ENCODE measurements around the gene PPP1R2B.
A peak's percentile ranks its signal among the peaks of the same experiment; 100 is the strongest.

Gene PPP1R2B

GRCh38 chr5:156850206-156850751 is at the start of gene PPP1R2B:
PPP1R2B (plus strand) TSS chr5:156850295; CDS start chr5:156850563, 268 bp downstream.
- no peaks in the 10 kb centered on the region for H3K4me1 Mint-ChIP-seq (ENCODE audit: low read depth)
- H3K27ac Mint-ChIP-seq = no peak within 1 kb of the TSS

GRCh38 chr5:156800929-156801328 is 49.2 kb upstream of the PPP1R2B start:
- H3K27me3 Mint-ChIP-seq = peaks cover 4% of the 10 kb centered on the region
- no peaks in the 10 kb centered on the region for H3K9me3 Mint-ChIP-seq
- H3K4me3 Mint-ChIP-seq = no peak overlapping the region
- H3K36me3 Mint-ChIP-seq (ENCODE audit: low read depth) = no peaks in the 10 kb centered on the region
- no peaks in the 10 kb centered on the region for H3K4me1 Mint-ChIP-seq (ENCODE audit: low read depth)
- no peak overlapping the region for H3K27ac Mint-ChIP-seq

More at GRCh38 chr5:156850206-156850751, at the start of gene PPP1R2B:
- Mint-ChIP-seq H3K9me3 (peaks cover 29% of the 10 kb centered on the region), H3K36me3 (ENCODE audit: low read depth) (peaks cover 14% of the 10 kb centered on the region), H3K27me3 (peaks cover 25% of the 10 kb centered on the region), H3K4me3 (no peak within 1 kb of the TSS)

GRCh38 chr5:156802501-156802900 is 47.6 kb upstream of the PPP1R2B start:
- Mint-ChIP-seq H3K9me3 (no peaks in the 10 kb centered on the region), H3K4me1 (ENCODE audit: low read depth) (no peaks in the 10 kb centered on the region), H3K36me3 (ENCODE audit: low read depth) (no peaks in the 10 kb centered on the region), H3K4me3 (no peak overlapping the region), H3K27me3 (peaks cover 4% of the 10 kb centered on the region), H3K27ac (no peak overlapping the region)

GRCh38 chr5:156803404-156803803 is 46.7 kb upstream of the PPP1R2B start:
- Mint-ChIP-seq H3K4me1 (ENCODE audit: low read depth) (no peaks in the 10 kb centered on the region), H3K4me3 (no peak overlapping the region), H3K9me3 (no peaks in the 10 kb centered on the region), H3K36me3 (ENCODE audit: low read depth) (no peaks in the 10 kb centered on the region), H3K27ac (no peak overlapping the region), H3K27me3 (peaks cover 4% of the 10 kb centered on the region)

GRCh38 chr5:156812959-156813358 is 37.1 kb upstream of the PPP1R2B start:
- no peaks in the 10 kb centered on the region for H3K9me3 Mint-ChIP-seq
- no peak overlapping the region for H3K4me3 Mint-ChIP-seq
- H3K4me1 Mint-ChIP-seq (ENCODE audit: low read depth) = no peaks in the 10 kb centered on the region
- no peak overlapping the region for H3K27ac Mint-ChIP-seq
- H3K36me3 Mint-ChIP-seq (ENCODE audit: low read depth) = no peaks in the 10 kb centered on the region
- no peaks in the 10 kb centered on the region for H3K27me3 Mint-ChIP-seq

- H3K4me1 Mint-ChIP-seq (ENCODE audit: low read depth) = no peaks in the 10 kb centered on the region
- no peak overlapping the region for H3K4me3 Mint-ChIP-seq
- no peak overlapping the region for H3K27ac Mint-ChIP-seq
- no peaks in the 10 kb centered on the region for H3K27me3 Mint-ChIP-seq
- H3K9me3 Mint-ChIP-seq = no peaks in the 10 kb centered on the region
- no peaks in the 10 kb centered on the region for H3K36me3 Mint-ChIP-seq (ENCODE audit: low read depth)
These were observed 34.0 kb upstream of the PPP1R2B start for GRCh38 chr5:156815988-156816599.

GRCh38 chr5:156819537-156819936 is 30.6 kb upstream of the PPP1R2B start:
- no peaks in the 10 kb centered on the region for H3K4me1 Mint-ChIP-seq (ENCODE audit: low read depth)
- H3K27ac Mint-ChIP-seq = no peak overlapping the region
- no peak overlapping the region for H3K4me3 Mint-ChIP-seq
- no peaks in the 10 kb centered on the region for H3K36me3 Mint-ChIP-seq (ENCODE audit: low read depth)
- peaks cover 5% of the 10 kb centered on the region for H3K27me3 Mint-ChIP-seq
- no peaks in the 10 kb centered on the region for H3K9me3 Mint-ChIP-seq

GRCh38 chr5:156819967-156820581 is 30.0 kb upstream of the PPP1R2B start:
- peaks cover 5% of the 10 kb centered on the region for H3K27me3 Mint-ChIP-seq
- no peaks in the 10 kb centered on the region for H3K9me3 Mint-ChIP-seq
- H3K36me3 Mint-ChIP-seq (ENCODE audit: low read depth) = no peaks in the 10 kb centered on the region

GRCh38 chr5:156824241-156824640 is 25.9 kb upstream of the PPP1R2B start:
- Mint-ChIP-seq H3K4me1 (ENCODE audit: low read depth) (no peaks in the 10 kb centered on the region), H3K27me3 (peaks cover 11% of the 10 kb centered on the region), H3K36me3 (ENCODE audit: low read depth) (no peaks in the 10 kb centered on the region), H3K9me3 (no peaks in the 10 kb centered on the region), H3K4me3 (no peak overlapping the region), H3K27ac (no peak overlapping the region)

More at GRCh38 chr5:156819967-156820581, 30.0 kb upstream of the PPP1R2B start:
- Mint-ChIP-seq H3K4me3 (no peak overlapping the region), H3K4me1 (ENCODE audit: low read depth) (no peaks in the 10 kb centered on the region), H3K27ac (no peak overlapping the region)

GRCh38 chr5:156824800-156825199 is 25.3 kb upstream of the PPP1R2B start:
- no peak overlapping the region for H3K27ac Mint-ChIP-seq
- H3K36me3 Mint-ChIP-seq (ENCODE audit: low read depth) = no peaks in the 10 kb centered on the region
- H3K4me1 Mint-ChIP-seq (ENCODE audit: low read depth) = no peaks in the 10 kb centered on the region
- H3K9me3 Mint-ChIP-seq = no peaks in the 10 kb centered on the region
- H3K4me3 Mint-ChIP-seq = no peak overlapping the region
- H3K27me3 Mint-ChIP-seq = peaks cover 11% of the 10 kb centered on the region

- no peak overlapping the region for H3K27ac Mint-ChIP-seq
- no peaks in the 10 kb centered on the region for H3K36me3 Mint-ChIP-seq (ENCODE audit: low read depth)
- peaks cover 11% of the 10 kb centered on the region for H3K27me3 Mint-ChIP-seq
- H3K9me3 Mint-ChIP-seq = no peaks in the 10 kb centered on the region
- no peak overlapping the region for H3K4me3 Mint-ChIP-seq
- no peaks in the 10 kb centered on the region for H3K4me1 Mint-ChIP-seq (ENCODE audit: low read depth)
These were observed 24.4 kb upstream of the PPP1R2B start for GRCh38 chr5:156825688-156826087.

GRCh38 chr5:156826150-156826549 is 23.9 kb upstream of the PPP1R2B start:
- Mint-ChIP-seq H3K27ac (no peak overlapping the region), H3K9me3 (no peaks in the 10 kb centered on the region), H3K4me1 (ENCODE audit: low read depth) (no peaks in the 10 kb centered on the region), H3K4me3 (no peak overlapping the region), H3K36me3 (ENCODE audit: low read depth) (no peaks in the 10 kb centered on the region), H3K27me3 (peaks cover 11% of the 10 kb centered on the region)

GRCh38 chr5:156834916-156835315 is 15.2 kb upstream of the PPP1R2B start:
- Mint-ChIP-seq H3K27ac (peak overlapping the region; percentile 9), H3K27me3 (no peaks in the 10 kb centered on the region), H3K4me1 (ENCODE audit: low read depth) (peaks cover 4% of the 10 kb centered on the region), H3K36me3 (ENCODE audit: low read depth) (no peaks in the 10 kb centered on the region), H3K9me3 (no peaks in the 10 kb centered on the region), H3K4me3 (no peak overlapping the region)

GRCh38 chr5:156835905-156836304 is 14.2 kb upstream of the PPP1R2B start:
- peaks cover 4% of the 10 kb centered on the region for H3K4me1 Mint-ChIP-seq (ENCODE audit: low read depth)
- no peak overlapping the region for H3K4me3 Mint-ChIP-seq
- H3K27ac Mint-ChIP-seq = no peak overlapping the region
- H3K36me3 Mint-ChIP-seq (ENCODE audit: low read depth) = no peaks in the 10 kb centered on the region
- no peaks in the 10 kb centered on the region for H3K27me3 Mint-ChIP-seq
- no peaks in the 10 kb centered on the region for H3K9me3 Mint-ChIP-seq

- no peak overlapping the region for H3K4me3 Mint-ChIP-seq
- no peaks in the 10 kb centered on the region for H3K9me3 Mint-ChIP-seq
- peaks cover 4% of the 10 kb centered on the region for H3K4me1 Mint-ChIP-seq (ENCODE audit: low read depth)
- H3K27ac Mint-ChIP-seq = no peak overlapping the region
- no peaks in the 10 kb centered on the region for H3K36me3 Mint-ChIP-seq (ENCODE audit: low read depth)
- no peaks in the 10 kb centered on the region for H3K27me3 Mint-ChIP-seq
These were observed 13.2 kb upstream of the PPP1R2B start for GRCh38 chr5:156836846-156837245.
